Lung (tissue), 12 donors: Measurements from ENCODE around the gene NOTCH2. TPM values are rescaled to one million over a fixed set of nuclear protein-coding genes. Genes with fewer than 3 reads are reported as not detected.

Source experiments
- ATAC-seq: fragments of 200-7000 bp; cut with Tn5 transposase; one replicate; pipeline ENCODE4 v1.9.1; 2020; ENCODE audit warnings: moderate number of reproducible peaks; ENCODE audit not compliant: insufficient read depth, low FRiP score
- DNase-seq, 3 donors: peaks; one replicate each; pipeline ENCODE4 v3.0.0-alpha.2; 2013 to 2017
- H3K27ac ChIP-seq, 2 donors: one replicate each; pipeline ENCODE4 v1.5.1; 2013; ENCODE audit warnings: mild to moderate bottlenecking in 2 of 2, moderate library complexity in 2 of 2, control low read depth in 1 of 2, inconsistent platforms in 1 of 2, low read depth in 1 of 2, low read length in 1 of 2
- H3K27me3 ChIP-seq, 3 donors: one replicate each; pipeline ENCODE4 v1.5.1; 2013; ENCODE audit warnings: low read length in 2 of 3; ENCODE audit not compliant: control insufficient read depth in 3 of 3, insufficient read depth in 3 of 3
- H3K36me3 ChIP-seq, 4 donors: one replicate each; pipeline ENCODE4 v1.5.1; 2013; ENCODE audit warnings: low read length in 4 of 4, mild to moderate bottlenecking in 1 of 4, moderate library complexity in 1 of 4; ENCODE audit not compliant: control insufficient read depth in 4 of 4, insufficient read depth in 4 of 4
- H3K4me1 ChIP-seq, 5 donors: one replicate each; pipeline ENCODE4 v1.5.1; 2013; ENCODE audit warnings: low read length in 5 of 5, mild to moderate bottlenecking in 2 of 5, moderate library complexity in 1 of 5; ENCODE audit not compliant: control insufficient read depth in 5 of 5, insufficient read depth in 5 of 5
- H3K4me3 ChIP-seq: one replicate; pipeline ENCODE4 v1.5.1; 2013; ENCODE audit warnings: mild to moderate bottlenecking, control low read depth, moderate library complexity
- H3K9ac ChIP-seq, 2 donors: one replicate each; pipeline ENCODE4 v1.5.1; 2013; ENCODE audit warnings: low read length in 2 of 2, control low read depth in 1 of 2; ENCODE audit not compliant: insufficient read depth in 1 of 2
- H3K9me3 ChIP-seq, 4 donors: one replicate each; pipeline ENCODE4 v1.5.1; 2013; ENCODE audit warnings: low read length in 3 of 4, mild to moderate bottlenecking in 1 of 4, moderate library complexity in 1 of 4; ENCODE audit not compliant: control insufficient read depth in 4 of 4, insufficient read depth in 3 of 4
- WGBS, 2 donors: extraction: QIAGEN DNeasy Blood & Tissue Kit; methylation state at CpG; one replicate each; pipeline ENCODE4 v1.1.7; 2013; 5-methylcytosine and 5-hydroxymethylcytosine counted together
- polyA plus RNA-seq, 2 donors: library from polyadenylated mRNA; stranded (reverse); fragments of 200-250 nt; gene quantifications; one replicate each; pipeline ENCODE4 v1.2.1, GENCODE V29; 2013
- total RNA-seq, 2 donors: library from RNA; depleted of rRNA in 1 of 2; stranded (reverse); fragments of >200 nt in 1 of 2; gene quantifications; one replicate each; pipeline ENCODE4 v1.2.1, GENCODE V29; 2014 to 2021
- TF ChIP-seq, protein P1 (sequence below): IDR thresholded peaks from 2 replicates; pipeline ENCODE4 v1.5.1; 2012; ENCODE audit warnings: mild to moderate bottlenecking; ENCODE audit errors: control extremely low read depth, extremely low read depth
- donor health status: control.
- donor health status: control.
- donor health status: Bipolar disorder and iron deficiency.
- donor health status: healthy.
- donor health status: DM: yes; HTN: yes; CAD: no.

Gene NOTCH2
- total and polyA plus RNA-seq, 4 donors: 6.8 to 179 (median 80.3) TPM

DNA sequence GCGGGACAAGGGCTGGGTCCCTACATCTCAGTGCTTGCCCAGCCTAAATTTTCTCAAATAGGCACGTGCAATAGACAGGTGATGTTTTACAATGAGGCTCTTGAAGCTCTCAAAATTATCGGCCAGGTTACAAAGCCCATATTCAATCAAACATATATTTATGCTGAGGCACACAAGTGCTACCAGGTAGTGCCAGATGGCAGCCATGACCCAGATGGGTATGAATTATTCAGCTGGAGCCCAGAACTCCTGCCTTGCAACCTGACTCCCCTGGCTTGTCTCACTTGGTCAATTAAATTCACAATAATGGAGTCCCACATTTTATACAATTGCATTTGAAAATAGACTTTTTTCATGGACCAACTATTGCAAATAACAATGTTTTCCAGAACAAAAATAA lies 160.8 kb downstream of the NOTCH2 start:
- ATAC-seq (no peak), DNase-seq (no peak)
- Histone ChIP-seq H3K9me3 (peaks cover 0 to 3% (median 0%) of the 10 kb centered on the region in 4 donors), H3K27me3 (no peaks in the 10 kb centered on the region), H3K4me3 (no peak overlapping the region), H3K36me3 (peaks cover 0 to 6% (median under 1%) of the 10 kb centered on the region in 4 donors), H3K27ac (no peak overlapping the region), H3K9ac (no peak overlapping the region), H3K4me1 (no peaks in the 10 kb centered on the region)
- TF ChIP-seq, protein P1, sequence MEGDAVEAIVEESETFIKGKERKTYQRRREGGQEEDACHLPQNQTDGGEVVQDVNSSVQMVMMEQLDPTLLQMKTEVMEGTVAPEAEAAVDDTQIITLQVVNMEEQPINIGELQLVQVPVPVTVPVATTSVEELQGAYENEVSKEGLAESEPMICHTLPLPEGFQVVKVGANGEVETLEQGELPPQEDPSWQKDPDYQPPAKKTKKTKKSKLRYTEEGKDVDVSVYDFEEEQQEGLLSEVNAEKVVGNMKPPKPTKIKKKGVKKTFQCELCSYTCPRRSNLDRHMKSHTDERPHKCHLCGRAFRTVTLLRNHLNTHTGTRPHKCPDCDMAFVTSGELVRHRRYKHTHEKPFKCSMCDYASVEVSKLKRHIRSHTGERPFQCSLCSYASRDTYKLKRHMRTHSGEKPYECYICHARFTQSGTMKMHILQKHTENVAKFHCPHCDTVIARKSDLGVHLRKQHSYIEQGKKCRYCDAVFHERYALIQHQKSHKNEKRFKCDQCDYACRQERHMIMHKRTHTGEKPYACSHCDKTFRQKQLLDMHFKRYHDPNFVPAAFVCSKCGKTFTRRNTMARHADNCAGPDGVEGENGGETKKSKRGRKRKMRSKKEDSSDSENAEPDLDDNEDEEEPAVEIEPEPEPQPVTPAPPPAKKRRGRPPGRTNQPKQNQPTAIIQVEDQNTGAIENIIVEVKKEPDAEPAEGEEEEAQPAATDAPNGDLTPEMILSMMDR: no peak
- WGBS, 2 donors: 86 to 94% methylated on average over 3 of the region's 3 CpGs

- ATAC-seq: no peak
- no peak overlapping the region for H3K27ac ChIP-seq
- TF ChIP-seq, protein P1: no peak
- H3K9ac ChIP-seq: no peak overlapping the region
- no peak for DNase-seq
- H3K4me1 ChIP-seq: no peaks in the 10 kb centered on the region
- no peak overlapping the region for H3K4me3 ChIP-seq
- 93 to 94% methylated on average over 4 of the region's 4 CpGs for WGBS, 2 donors
- peaks cover 0 to 3% (median 1%) of the 10 kb centered on the region in 4 donors for H3K9me3 ChIP-seq
- no peaks in the 10 kb centered on the region for H3K36me3 ChIP-seq
- H3K27me3 ChIP-seq: no peaks in the 10 kb centered on the region
These were observed 162.4 kb downstream of the NOTCH2 start for GRCh38 chr1:119906927-119907652.

- no peaks in the 10 kb centered on the region for H3K36me3 ChIP-seq
- H3K27me3 ChIP-seq: no peaks in the 10 kb centered on the region
- no peak overlapping the region for H3K9ac ChIP-seq
- H3K4me3 ChIP-seq: no peak overlapping the region
- no peak overlapping the region for H3K27ac ChIP-seq
- TF ChIP-seq, protein P1: no peak
- DNase-seq (no peak), ATAC-seq (no peak)
- no peaks in the 10 kb centered on the region for H3K4me1 ChIP-seq
- peaks cover 0 to 3% (median 1%) of the 10 kb centered on the region in 4 donors for H3K9me3 ChIP-seq
These were observed 166.0 kb downstream of the NOTCH2 start for GRCh38 chr1:119903443-119903835.
